Calu3 (cell line): ENCODE data around the gene IL2RG. TPM values are rescaled to one million over a fixed set of nuclear protein-coding genes. Genes with fewer than 3 reads are reported as not detected.
A peak's percentile ranks its signal among the peaks of the same experiment; 100 is the strongest.

ENCODE experiments used
- BruUV-seq: library from RNA; stranded (reverse); fragments of 400-500 nt; replicated peaks from 2 replicates; lab custom pipeline; 2021; lab: Mats Ljungman, UMichigan
- CTCF ChIA-PET: fragments of 300-600 bp; sonication (Branson Sonifier 250); formaldehyde crosslinking; loops from one replicate; lab custom pipeline; 2022; ENCODE audit warnings: antibody characterized with exemption; lab: Charles Lee
- DNase-seq: peaks from one replicate; pipeline ENCODE4 v3.0.0; 2022
- H3K27ac Mint-ChIP-seq: one replicate; pipeline ENCODE4 v1.8.0; 2022; ENCODE audit warnings: mixed read lengths; ENCODE audit not compliant: unreplicated experiment
- H3K27me3 Mint-ChIP-seq: one replicate; pipeline ENCODE4 v1.8.0; 2022; ENCODE audit warnings: mixed read lengths; ENCODE audit not compliant: unreplicated experiment
- H3K36me3 Mint-ChIP-seq: one replicate; pipeline ENCODE4 v1.8.0; 2022; ENCODE audit warnings: mild to moderate bottlenecking, moderate library complexity, mixed read lengths; ENCODE audit not compliant: insufficient read depth, unreplicated experiment
- H3K4me1 Mint-ChIP-seq: one replicate; pipeline ENCODE4 v1.8.0; 2022; ENCODE audit warnings: mild to moderate bottlenecking, low read depth, mixed read lengths; ENCODE audit not compliant: unreplicated experiment
- H3K4me3 Mint-ChIP-seq: one replicate; pipeline ENCODE4 v1.8.0; 2022; ENCODE audit warnings: mild to moderate bottlenecking, low read depth, moderate library complexity, mixed read lengths; ENCODE audit not compliant: unreplicated experiment
- H3K9me3 Mint-ChIP-seq: one replicate; pipeline ENCODE4 v1.8.0; 2022; ENCODE audit warnings: low read depth, mixed read lengths; ENCODE audit not compliant: unreplicated experiment
- intact Hi-C: fragments of 100-400 bp; cut with micrococcal nuclease; formaldehyde crosslinking; loops from one replicate; pipeline ENCODE4 v1.10.0; 2022; ENCODE audit not compliant: unreplicated experiment
- total RNA-seq: library from RNA; stranded (reverse); gene quantifications from 2 replicates; pipeline ENCODE4 v1.2.3, GENCODE V29; 2022
- TF ChIP-seq, protein P1 (sequence below): fragments of 200-600 bp; IDR thresholded peaks from one replicate; pipeline ENCODE4 v1.8.0; 2022; ENCODE audit warnings: antibody characterized with exemption; ENCODE audit not compliant: unreplicated experiment

Gene IL2RG
- total RNA-seq, 1 experiment from 2014 or later = 0.57 TPM

DNA sequence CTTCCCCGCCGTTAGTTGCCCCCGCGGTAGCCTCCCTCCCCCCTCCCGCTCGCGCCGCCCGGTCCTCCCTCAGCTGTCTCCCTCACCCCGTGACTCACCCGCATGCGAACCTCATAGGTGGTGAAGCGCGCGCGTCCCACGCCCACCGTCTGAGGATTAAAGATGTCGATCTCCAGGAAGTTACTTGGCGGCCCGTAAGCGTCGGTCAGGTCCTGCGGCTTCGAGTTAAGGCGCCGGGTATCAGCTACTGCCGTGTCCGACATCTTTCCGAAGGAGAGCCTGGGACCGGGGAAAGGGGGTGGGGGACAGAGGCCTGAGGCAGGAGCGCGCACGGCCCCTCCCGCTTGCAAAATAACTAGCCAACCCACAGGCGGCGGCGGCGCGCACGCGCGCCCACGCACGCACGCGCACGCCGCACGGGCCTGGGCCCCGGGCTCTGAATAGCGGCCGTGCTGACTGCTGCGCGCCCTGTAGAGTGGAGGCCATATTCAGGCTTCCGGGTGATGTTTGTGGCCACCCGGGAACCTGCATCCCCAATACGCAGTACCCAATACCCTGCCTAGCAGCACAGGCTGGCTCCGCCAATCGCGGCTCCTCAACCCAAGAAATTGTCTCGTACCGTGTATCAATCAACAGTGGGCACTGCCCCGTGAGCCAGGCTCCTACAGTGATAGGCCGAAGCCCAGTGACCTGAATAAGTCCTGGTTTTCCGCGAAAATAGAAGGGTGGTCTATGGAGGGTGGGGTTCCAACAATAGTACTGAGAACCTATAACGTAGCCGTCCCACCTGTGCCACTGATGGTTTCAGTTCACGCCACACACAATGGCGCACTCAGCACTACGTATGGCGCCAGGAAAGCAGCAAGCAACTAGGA is 43.1 kb downstream of the IL2RG start, which contains the start of gene SNX12:
TSS of gene SNX12 (minus strand) at position 291 of the 875 bp plus-strand sequence. CDS start at position 263, 28 bp downstream.
- peak within 1 kb of the TSS; percentile 66 for H3K27ac Mint-ChIP-seq

DNA sequence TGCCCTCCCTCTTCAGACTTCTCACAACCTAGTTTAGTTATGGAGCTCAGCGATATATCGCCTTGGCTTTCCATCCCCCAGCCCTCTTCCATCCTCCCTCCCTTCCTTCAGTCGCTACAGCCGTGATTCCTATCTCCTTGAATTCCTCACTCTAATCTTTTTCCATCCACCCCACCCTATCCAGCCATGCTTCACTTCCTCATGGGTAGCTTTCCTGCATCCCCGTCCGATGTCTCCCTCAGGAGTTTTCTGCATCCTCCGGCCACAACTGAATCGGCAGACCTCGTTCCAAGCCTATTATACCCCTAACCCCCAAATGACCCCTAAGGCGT is 43.7 kb downstream of the IL2RG start:
- intact Hi-C loops = no loop called here
- DNase-seq = no peak

More for the DNA sequence above, 43.1 kb downstream of the IL2RG start, which contains the start of gene SNX12:
- BruUV-seq = no TSS peak
- peaks cover 16% of the 10 kb centered on the region for H3K27me3 Mint-ChIP-seq
- CTCF ChIA-PET = interaction anchor here (0.6 kb wide), 1 partner anchor 43 kb away, joined by 3 read pairs; no protein-coding TSS in a partner anchor
- TF ChIP-seq, protein P1, sequence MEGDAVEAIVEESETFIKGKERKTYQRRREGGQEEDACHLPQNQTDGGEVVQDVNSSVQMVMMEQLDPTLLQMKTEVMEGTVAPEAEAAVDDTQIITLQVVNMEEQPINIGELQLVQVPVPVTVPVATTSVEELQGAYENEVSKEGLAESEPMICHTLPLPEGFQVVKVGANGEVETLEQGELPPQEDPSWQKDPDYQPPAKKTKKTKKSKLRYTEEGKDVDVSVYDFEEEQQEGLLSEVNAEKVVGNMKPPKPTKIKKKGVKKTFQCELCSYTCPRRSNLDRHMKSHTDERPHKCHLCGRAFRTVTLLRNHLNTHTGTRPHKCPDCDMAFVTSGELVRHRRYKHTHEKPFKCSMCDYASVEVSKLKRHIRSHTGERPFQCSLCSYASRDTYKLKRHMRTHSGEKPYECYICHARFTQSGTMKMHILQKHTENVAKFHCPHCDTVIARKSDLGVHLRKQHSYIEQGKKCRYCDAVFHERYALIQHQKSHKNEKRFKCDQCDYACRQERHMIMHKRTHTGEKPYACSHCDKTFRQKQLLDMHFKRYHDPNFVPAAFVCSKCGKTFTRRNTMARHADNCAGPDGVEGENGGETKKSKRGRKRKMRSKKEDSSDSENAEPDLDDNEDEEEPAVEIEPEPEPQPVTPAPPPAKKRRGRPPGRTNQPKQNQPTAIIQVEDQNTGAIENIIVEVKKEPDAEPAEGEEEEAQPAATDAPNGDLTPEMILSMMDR = no peak
- peak within 1 kb of the TSS; percentile 85 for H3K4me3 Mint-ChIP-seq
- intact Hi-C loops = no loop called here
- H3K36me3 Mint-ChIP-seq = peaks cover 18% of the 10 kb centered on the region
- peak; percentile 91 for DNase-seq
- no peaks in the 10 kb centered on the region for H3K9me3 Mint-ChIP-seq
- peaks cover 13% of the 10 kb centered on the region for H3K4me1 Mint-ChIP-seq

DNA sequence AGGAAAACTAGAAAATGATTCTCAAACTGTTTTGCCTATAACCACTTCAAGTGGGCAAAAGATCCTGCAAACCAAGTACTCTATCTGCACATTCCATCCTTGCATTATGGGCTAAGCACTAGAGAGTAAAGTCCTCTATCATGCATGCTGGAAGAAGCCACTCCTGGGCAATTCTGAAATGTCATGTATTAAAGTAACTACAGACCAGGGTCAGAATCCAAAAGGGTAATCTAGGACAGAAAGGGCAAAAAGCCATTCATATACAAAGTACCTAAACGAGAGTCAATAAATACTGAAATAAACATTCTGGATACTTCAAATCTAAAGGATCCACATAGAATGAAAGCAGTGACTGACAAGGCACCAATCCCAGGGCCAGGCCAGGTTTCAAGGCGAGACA is 44.3 kb downstream of the IL2RG start:
- H3K36me3 Mint-ChIP-seq = peaks cover 18% of the 10 kb centered on the region
- peak overlapping the region; percentile 85 for H3K4me3 Mint-ChIP-seq
- H3K4me1 Mint-ChIP-seq = peaks cover 10% of the 10 kb centered on the region
- intact Hi-C loops = no loop called here
- peak overlapping the region; percentile 66 for H3K27ac Mint-ChIP-seq
- peaks cover 4% of the 10 kb centered on the region for H3K27me3 Mint-ChIP-seq
- CTCF ChIA-PET = no interaction called here
- TF ChIP-seq, protein P1 = no peak
- TSS peak; percentile 46 for BruUV-seq
- no peaks in the 10 kb centered on the region for H3K9me3 Mint-ChIP-seq
- no peak for DNase-seq

More for the DNA sequence above, 43.7 kb downstream of the IL2RG start:
- Mint-ChIP-seq H3K9me3 (no peaks in the 10 kb centered on the region), H3K36me3 (peaks cover 18% of the 10 kb centered on the region), H3K27ac (peak overlapping the region; percentile 66), H3K4me3 (peak overlapping the region; percentile 85), H3K27me3 (peaks cover 10% of the 10 kb centered on the region), H3K4me1 (peaks cover 10% of the 10 kb centered on the region)
- no TSS peak for BruUV-seq
- CTCF ChIA-PET = interaction anchor here (0.6 kb wide), 1 partner anchor 42 kb away, joined by 3 read pairs; no protein-coding TSS in a partner anchor
- TF ChIP-seq, protein P1 = no peak

DNA sequence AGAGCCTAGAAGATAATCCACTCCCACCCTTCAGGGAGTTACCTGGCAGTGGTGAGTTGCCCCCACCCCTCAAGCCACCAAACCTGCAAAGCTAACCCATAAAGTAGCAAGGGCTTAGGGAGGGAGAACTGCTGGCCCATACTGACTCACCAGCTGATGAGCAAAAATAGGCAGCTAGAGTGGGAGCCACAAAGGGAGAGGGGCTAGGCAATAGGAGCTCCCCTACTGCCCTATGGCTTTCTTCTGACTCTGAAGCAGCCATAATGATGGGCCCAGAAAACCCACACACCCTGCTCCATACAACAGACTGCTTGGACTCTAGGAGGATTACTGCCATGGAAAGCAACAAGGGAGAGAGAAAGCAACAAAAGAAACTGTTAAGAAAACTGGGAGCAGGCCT is 51.2 kb downstream of the IL2RG start:
- no peak overlapping the region for H3K27ac Mint-ChIP-seq
- H3K36me3 Mint-ChIP-seq = peaks cover 15% of the 10 kb centered on the region
- intact Hi-C loops = no loop called here
- no TSS peak for BruUV-seq
- H3K27me3 Mint-ChIP-seq = no peaks in the 10 kb centered on the region
- no peak for DNase-seq
- H3K9me3 Mint-ChIP-seq = no peaks in the 10 kb centered on the region
- H3K4me1 Mint-ChIP-seq = no peaks in the 10 kb centered on the region
- CTCF ChIA-PET = no interaction called here
- TF ChIP-seq, protein P1 = no peak
- no peak overlapping the region for H3K4me3 Mint-ChIP-seq
